NCI-H2227 (cell line): ENCODE measurements around the gene TANC1.
A peak's percentile ranks its signal among the peaks of the same experiment; 100 is the strongest.

Experiments used
- DNase-seq: peaks from one replicate; lab custom pipeline; 2025; ENCODE audit not compliant: unreplicated experiment; lab: John Stamatoyannopoulos, UW

The TANC1 gene

DNA sequence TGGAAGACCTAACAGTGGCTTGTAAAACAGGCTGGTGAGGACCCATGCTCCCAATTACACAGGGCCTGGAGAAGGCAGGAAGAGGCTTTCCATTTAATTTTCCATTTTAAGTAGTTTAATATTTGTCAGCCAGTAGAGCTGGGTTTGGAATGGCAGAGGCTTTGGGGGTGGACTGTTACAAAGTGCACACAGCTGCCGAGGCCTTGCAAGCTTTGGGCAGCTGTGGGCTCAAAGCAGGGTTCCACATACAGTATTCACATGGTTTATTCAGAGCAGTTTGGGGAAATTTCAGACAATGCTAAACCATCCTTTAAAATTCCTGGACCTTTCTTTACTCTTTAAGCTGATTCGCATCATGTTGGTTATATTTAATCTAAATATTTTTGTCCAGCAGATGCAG lies 185.5 kb downstream of the TANC1 start:
- no peak for DNase-seq

DNA sequence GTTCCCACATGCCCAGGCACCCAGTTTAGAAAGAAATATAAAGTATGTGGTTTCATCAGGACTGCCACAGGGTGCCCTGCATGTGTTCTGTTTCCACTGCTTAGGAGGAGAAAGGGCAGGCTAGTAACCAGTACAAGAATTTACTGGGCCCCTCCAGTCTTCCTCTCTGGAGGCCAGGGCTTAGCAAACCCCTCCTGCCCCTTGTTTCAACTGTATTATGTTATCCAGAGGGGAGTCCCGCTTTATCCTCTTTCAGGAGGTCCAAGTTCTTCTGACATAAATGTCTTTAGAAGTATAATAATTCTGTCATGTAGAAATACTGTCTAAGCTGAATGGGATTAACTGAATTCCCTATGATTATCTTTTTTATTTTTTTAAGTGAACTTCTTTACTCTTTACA lies 185.9 kb downstream of the TANC1 start:
- DNase-seq: no peak

DNA sequence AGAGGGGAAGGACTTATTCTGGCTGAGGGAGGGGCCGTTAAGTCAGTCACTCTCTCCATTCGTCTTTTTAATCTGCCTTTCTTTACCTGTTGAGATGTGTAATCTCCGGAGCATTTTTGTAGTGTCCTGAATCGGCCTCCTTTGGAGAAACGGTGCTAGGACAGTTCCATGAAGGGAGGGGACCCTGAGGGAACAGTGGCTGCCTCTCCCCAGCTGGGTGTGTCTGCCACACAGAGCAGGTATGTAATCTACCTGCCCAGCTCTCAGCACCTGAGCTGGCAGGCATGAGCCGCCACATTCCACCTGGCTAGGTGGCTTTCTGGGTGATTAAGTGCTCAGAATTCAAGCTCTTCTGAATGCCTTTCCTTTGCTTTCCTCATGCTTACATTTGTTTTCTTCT lies 186.9 kb downstream of the TANC1 start:
- no peak for DNase-seq

DNA sequence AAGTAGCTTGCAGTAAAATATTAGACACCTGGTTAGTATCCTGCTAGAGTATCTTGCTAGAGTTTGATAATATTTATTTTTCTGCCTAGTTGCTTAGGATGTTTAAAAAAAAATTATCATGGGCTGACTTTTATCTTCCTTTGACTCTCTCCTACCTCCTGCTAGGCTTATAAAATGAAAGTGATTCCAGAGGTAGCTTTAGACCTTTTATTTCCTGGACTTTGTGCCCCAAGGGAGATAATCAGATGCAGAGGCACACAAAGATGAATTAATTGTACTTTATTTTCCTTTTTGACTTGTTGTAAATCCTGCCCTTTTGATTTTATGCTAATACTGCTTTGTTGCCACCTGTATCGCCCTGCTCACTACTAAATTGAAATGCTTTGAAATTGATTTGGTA lies 187.4 kb downstream of the TANC1 start:
- DNase-seq: no peak

DNA sequence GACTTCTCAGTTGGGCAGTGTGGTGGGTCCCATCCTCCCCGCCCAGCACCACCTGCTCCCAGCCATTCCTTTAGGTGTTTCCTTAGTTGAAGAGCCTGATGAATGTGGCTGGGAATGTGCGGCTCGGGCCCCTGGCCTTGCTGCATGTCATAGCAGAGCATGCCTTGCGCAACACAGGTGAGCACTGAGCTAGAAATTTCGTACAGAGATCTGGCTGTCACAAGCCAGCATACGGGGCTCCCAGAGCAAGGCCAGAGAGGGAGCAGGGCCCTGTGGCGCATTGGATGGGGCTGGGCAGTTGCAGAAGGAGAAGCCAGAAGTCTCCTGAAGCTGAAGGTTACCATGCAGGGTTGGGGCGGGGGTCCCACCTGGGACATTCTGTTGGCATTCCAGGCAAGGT lies 188.4 kb downstream of the TANC1 start:
- DNase-seq: no peak

DNA sequence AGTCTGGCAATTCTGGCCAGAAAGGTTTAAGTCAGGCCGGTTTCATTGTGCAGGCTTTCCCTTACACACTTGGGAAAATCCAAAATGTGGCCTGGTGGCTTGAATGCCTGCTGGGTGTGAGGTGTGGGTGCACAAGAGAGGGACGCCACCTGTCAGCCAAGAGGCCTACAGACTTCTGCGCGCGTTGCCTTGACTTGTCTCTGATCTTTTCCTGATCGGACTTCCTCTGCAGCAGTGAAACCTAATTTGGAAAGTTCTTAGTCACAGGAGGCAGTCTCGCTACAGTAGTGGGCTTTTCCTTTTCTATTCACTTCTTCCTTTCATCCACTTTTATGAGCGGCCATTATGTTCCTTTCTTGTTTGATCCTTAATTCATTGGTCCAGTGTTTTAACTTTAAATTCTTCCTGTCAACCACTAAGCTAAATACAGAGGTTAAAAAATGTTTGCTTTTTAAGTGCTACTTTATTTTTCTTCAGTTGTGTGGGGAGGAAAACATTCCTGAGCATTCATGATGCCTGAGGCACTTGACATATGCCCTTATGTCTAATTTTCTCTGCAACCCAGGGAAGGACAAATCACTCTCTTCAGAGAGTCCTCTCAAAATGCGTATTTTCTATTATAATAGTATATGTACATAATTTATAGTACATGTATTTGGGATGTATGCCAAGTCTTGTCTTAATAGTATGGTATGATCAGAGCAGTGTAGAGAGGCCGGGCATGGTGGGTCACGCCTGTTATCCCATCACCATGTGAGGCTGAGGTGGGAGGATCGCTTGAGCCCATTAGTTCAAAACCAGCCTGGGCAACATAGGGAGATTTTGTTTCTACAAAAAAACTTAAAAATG lies 189.1 kb downstream of the TANC1 start:
- peak; percentile 85 for DNase-seq

DNA sequence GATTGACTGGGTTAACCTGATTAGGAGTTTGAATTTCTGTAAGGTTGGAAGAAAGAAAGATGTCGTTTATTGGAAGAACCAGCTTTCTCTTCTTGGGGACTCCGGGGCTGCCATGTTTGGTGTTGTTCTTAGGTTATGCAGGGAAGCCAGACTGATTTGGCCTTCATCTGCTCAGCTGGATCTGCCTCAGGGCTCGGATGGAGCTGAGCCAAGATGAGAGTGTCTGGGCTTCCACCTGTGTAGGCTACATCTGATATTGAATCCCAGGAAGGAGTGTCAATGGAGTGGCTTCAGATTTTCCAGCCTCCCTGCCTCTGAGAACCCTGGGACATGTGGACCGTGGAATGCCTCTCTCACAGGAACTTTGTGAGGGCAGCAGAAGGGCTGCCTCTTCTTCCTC lies 192.0 kb downstream of the TANC1 start:
- DNase-seq: no peak

DNA sequence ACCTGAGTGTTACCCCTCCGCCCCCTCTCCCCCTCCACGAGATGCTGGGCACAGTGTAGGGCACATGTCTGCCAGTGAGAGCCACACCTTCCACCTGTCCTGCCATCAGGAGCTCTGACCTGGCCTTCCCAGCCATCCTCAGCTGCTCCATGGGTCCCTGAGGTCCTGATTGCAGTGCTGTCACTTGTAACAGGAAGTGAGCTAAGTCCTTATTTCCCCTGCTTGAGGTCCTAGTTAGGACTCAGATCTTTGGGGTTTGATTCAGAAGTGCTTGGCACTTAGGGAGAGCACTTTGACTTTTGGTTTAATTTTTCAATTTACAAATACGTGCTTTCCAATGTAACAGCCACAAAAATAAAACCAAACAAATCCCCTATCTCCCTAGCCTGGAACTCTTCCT lies 192.5 kb downstream of the TANC1 start:
- DNase-seq: no peak

DNA sequence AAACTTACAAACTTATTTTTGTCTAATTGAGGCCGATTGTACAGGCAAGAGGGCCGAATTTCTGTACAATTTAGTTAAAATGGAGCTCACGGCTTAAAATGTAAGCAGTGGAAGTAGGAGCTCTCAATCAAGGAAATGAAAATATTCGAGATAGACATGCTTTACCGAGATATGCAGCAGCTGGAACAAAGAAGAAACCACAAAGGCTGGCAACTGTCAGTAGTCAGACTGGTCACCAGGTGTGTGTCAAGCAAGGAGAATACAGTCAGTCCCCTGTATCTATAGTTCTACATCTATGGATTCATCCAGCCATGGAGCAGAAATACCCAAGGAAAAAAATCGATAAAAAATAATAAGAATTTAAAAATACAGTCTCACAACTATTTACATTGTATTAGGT lies 195.5 kb downstream of the TANC1 start:
- no peak for DNase-seq

DNA sequence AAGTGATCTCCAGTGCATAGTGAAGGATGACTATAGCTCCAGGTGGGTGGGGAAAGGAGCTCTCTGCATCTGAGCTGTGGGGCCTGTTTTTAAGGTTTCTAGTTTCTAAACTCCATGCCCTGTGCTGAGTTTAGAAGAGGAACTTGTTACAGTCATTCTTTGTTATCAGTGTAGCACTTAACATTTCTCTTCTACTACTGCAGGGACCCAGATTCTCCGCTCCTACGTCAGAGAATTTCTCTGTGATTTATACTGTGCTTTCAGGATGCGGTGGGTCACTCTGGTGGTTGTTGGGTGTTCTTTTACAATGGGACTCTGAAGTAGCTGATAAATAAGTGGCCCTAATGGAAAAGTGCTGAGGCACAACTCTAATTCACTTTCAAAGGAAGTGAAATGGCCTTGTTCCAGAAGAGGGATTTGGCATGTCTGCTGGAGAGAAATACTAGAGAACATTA lies 196.0 kb downstream of the TANC1 start:
- DNase-seq: no peak

DNA sequence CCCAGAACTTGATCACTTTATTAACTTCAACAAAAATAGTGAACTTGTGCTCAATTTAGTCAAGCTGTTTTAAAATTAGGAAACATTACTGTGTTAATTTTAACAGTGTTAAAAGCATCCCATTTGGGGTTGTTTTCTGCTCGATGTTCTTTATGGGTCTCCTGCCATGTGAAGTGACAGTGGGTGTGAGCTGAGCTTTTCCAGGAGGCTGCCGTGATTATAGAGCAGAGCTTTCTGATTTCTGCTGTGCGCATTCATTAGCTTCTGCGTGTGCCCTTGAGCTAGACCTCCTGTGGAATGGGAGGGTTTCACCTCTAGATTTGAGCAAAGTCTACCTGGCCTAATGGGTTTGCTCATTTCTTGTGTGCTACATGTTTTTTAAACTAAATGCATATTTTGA lies 196.6 kb downstream of the TANC1 start:
- peak; percentile 65 for DNase-seq

DNA sequence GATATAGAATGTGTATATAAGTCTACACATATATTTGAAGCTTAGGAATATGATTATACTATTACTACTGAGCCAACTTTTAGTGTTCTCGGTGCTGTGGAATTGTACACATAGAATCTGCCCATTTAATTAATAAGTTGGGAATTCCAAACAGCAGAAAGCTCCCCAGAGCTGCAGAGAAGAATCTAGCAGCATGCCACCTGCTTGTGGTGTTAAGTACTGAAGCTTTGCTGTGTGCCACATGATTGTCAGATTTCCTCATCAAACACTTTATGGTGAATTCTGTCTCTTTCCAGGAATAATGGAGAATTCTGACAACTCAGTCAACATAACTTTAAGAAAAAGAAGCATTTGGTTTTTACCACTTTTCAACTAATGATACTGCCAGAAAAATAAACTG lies 200.3 kb downstream of the TANC1 start:
- no peak for DNase-seq

DNA sequence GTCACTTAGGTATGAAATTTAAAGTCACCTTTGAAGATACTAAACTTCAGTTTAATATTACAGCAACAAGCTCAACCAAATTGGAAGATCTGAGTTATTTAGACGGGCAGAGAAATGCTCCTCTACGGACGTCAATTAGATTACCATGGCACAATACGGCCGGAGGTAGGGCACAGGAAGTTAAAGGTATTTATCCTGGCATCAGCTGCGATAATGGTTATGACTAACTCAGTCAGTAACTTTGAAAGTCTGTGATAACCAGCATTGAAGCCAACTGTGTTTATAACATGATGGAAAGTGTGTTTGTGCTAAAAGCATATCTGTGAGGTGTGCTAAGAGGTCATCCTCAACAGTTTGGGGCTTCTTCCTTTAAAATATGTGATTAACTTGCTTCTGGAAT lies 200.7 kb downstream of the TANC1 start:
- no peak for DNase-seq

DNA sequence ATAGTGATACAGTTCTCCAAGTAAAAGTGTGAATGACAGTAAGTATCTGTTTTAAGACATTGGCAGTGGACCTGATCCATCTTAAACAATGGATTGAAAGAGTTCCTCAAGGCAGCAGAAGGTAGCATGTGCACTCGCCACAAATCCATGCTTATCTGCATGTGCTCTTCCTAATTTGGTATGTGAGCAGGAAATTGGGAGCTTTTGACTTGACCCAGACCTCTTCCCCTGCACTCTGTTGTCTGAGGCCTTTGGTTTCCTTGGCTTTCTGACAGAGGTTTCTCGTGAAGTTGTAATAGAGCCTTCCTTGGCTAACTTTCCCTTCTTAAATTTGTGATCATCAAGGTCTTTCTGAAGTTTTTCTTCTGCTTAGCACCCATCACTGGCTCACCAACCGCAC lies 204.0 kb downstream of the TANC1 start:
- no peak for DNase-seq

DNA sequence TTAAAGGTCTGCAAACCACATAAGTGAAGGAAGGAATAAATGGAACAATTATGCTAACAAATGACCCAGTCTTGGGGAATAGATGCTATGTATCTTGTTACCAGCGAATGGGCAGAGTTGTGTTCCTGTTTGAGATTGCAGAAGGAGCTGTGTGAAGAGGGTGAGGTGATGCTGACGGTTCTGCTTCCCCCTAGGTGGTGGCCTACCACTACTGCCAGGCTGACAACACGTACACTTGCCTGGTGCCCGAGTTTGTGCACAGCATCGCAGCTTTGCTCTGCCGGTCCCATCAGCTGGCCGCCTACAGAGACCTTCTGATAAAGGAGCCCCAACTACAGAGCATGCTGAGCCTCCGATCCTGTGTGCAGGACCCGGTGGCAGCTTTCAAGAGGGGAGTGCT lies 206.3 kb downstream of the TANC1 start:
- no peak for DNase-seq

DNA sequence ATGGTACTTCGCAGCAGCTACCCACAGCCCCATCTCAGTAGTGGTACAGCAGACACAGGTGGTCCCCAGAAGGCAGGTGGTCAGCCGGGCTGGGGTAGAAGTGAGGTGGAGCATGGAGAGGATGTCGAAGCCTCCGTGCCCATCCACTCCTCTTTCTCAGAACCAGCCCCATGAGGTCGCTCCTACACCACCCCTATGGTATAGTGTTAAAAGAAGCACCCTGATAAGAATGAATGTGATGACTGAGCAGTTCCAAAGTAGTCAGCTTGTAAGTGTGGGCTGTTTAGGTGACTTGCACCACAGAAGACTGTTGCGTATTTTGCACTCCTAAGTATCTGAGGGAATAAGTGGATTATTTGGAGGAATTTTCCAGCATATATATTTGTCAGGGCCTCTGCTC lies 206.7 kb downstream of the TANC1 start:
- no peak for DNase-seq

DNA sequence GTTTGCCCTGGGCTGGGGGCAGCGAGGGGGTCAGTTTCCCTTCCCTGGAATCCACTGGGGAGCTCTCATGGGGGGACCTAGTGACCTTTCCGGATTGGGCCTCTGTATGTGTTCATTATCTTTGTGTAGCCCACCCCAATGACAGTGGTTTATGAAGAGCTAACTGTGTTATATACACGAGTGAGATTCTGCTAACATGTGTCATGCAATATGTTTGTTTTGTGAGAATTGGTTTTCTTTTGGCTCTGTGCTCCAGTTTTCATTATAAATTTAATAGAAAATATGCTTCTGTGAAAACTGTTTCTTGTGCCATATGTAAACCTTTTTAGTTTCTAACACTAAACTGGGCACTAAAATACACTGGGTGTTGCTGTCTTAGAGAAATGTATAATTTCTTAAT lies 207.5 kb downstream of the TANC1 start:
- no peak for DNase-seq

DNA sequence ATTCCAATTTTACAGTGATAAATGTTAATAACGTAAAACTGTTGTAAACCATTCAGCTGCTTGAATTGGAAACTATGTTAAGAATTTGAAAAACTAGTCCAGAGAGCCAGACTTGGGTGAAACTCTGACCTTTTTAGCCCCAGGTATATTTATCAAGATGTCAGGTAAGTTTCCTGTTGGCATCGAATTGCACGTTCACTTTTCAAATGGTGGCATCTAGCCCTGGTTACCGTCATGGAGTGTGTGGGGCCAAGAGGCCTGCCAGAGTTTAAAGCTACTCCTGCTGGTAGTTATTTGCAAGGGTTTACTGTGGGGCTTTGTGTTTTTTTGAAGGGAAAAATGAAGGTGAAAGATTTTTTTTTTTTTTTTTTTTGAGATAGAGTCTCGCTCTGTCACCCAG lies 208.1 kb downstream of the TANC1 start:
- no peak for DNase-seq

DNA sequence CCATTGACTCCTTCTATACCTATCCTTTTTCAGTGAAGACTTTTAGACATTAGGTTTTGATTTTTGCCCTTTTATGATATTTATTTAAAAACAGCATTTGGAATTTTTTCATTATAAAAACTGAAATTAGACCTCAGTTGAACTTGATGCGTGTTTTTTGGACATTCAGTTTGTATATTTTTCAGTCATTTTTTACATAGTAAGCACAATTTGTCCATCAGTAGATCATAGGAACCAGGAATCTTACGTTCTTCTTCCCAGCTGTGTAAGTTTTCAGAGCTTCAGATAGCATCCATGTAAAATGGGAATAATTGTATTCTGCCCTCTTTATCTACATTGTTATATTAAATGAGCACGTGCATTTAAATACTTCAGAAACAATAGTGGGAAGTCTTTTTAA lies 208.9 kb downstream of the TANC1 start:
- DNase-seq: no peak

DNA sequence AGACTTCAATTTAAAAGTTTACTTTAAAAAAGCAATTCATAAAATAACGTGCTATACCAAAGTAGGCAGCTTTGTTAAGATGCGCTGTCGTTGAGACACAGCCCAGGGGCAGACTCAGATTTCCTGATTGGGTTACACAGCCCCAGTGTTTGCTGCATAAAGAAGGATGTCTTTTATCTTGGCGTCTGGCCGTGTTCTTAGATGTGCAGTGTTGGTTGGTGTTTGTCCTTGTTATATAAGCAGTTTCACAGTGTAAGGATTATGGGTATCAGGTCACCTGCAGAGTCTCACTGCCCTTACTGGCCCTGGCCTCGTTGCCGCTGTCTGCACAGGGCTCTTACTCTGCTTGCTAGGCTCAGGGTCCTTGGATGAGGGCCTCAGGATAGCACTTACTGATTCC lies 209.5 kb downstream of the TANC1 start:
- no peak for DNase-seq

DNA sequence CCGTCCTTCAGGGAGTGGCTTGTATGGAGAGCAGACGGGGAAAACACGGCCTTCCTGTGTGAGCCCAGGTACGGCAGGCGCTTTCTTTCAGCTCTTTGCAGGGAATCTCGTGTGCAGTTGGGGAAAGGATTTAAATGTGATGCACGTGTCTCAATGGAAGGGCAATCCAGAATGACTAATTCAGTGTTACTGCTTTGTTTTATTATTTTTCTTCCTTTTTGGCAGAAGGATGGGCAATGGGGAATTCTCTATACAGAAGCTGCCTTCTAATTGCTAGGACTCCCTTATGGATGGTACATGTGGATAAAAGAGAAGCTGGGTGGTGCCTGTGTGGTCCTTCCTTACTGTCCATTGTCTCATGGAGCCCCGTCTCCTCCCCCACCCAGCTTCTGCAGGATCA lies 210.7 kb downstream of the TANC1 start:
- no peak for DNase-seq

DNA sequence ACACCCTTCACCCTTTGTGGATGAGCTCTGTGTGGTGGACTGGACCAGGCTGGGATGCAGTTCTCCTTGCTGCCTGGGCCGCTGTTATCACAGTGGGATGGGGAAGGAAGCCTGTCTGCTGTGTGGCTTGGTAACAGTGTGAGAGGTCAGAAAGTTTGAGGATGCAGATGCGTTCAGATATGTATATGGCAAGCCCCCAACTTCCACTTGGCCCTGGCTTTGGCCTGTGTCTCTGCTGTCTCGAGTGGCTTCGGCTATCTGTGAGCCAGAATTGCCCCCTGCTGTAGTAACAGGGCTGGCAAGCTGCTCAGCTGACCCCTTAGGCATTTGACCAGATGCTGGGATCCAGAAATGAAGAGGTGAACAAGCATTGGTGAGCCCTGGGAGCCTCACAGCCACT lies 211.3 kb downstream of the TANC1 start:
- no peak for DNase-seq

DNA sequence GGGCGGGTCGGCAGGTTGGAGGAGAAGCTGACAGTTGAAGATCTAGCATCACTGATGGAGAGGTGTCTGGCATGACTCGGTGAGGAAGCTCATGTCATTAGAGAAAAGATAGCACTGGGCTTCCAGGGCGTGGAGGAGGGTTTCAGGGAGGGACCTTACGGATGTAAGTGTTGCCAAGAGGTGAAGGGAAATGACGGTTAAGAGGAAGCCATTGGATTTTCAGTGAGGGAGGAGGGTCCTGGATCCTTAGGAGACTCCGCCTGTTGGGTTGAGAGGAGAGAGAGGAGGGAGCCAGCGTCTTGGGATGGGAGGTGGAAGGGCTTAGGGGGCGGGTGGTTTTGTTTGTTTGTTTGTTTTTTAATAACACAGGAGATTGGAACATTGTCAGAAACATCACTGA lies 214.9 kb downstream of the TANC1 start:
- DNase-seq: no peak
